Trophoblast cell (in vitro differentiated cells and primary cell): ENCODE measurements around the gene COPS9.

Source experiments
- DNase-seq, 2 donors: peaks; one replicate each; pipeline ENCODE4 v3.0.0-alpha.2; 2016
- H2AFZ ChIP-seq: 2 replicates; pipeline ENCODE4 v1.6.1; 2013; ENCODE audit warnings: low read length, moderate library complexity, mild to moderate bottlenecking; ENCODE audit not compliant: insufficient read depth, poor library complexity
- H2AK5ac ChIP-seq: 2 replicates; pipeline ENCODE4 v1.6.1; 2013; ENCODE audit warnings: mild to moderate bottlenecking, low read length
- H2BK120ac ChIP-seq: 2 replicates; pipeline ENCODE4 v1.6.1; 2013; ENCODE audit warnings: low read length, mild to moderate bottlenecking, moderate library complexity; ENCODE audit not compliant: insufficient read depth, poor library complexity
- H2BK12ac ChIP-seq: 2 replicates; pipeline ENCODE4 v1.6.1; 2013; ENCODE audit warnings: mild to moderate bottlenecking, low read length, moderate library complexity
- H2BK5ac ChIP-seq: 2 replicates; pipeline ENCODE4 v1.6.1; 2013; ENCODE audit warnings: low read length, low read depth, moderate library complexity, mild to moderate bottlenecking; ENCODE audit not compliant: poor library complexity
- H3K14ac ChIP-seq: 2 replicates; pipeline ENCODE4 v1.6.1; 2013; ENCODE audit warnings: mild to moderate bottlenecking, low read length
- H3K18ac ChIP-seq: 2 replicates; pipeline ENCODE4 v1.6.1; 2013; ENCODE audit warnings: mild to moderate bottlenecking, low read length
- H3K23ac ChIP-seq: 2 replicates; pipeline ENCODE4 v1.6.1; 2013; ENCODE audit warnings: low read length
- H3K27ac ChIP-seq: 2 replicates; pipeline ENCODE4 v1.5.1; 2013; ENCODE audit warnings: low read depth, mild to moderate bottlenecking, inconsistent platforms, low read length, moderate library complexity
- H3K27me3 ChIP-seq: 2 replicates; pipeline ENCODE4 v1.6.1; 2013; ENCODE audit warnings: inconsistent platforms, mild to moderate bottlenecking, low read length, moderate library complexity; ENCODE audit not compliant: insufficient read depth
- H3K36me3 ChIP-seq, 2 experiments: 1 replicate in 1 of 2; 2 replicates in 1 of 2; pipeline ENCODE4 v1.6.1; 2013; ENCODE audit warnings: low read length in 2 of 2, mild to moderate bottlenecking in 2 of 2, moderate library complexity in 1 of 2; ENCODE audit not compliant: insufficient read depth in 2 of 2, control insufficient read depth in 1 of 2
- H3K4ac ChIP-seq: 2 replicates; pipeline ENCODE4 v1.6.1; 2013; ENCODE audit warnings: low read depth, mild to moderate bottlenecking, low read length, moderate library complexity
- H3K4me1 ChIP-seq, 2 experiments: 1 replicate in 1 of 2; 2 replicates in 1 of 2; pipeline ENCODE4 v1.6.1; 2013; ENCODE audit warnings: low read length in 2 of 2, mild to moderate bottlenecking in 2 of 2, moderate library complexity in 1 of 2; ENCODE audit not compliant: insufficient read depth in 2 of 2, control insufficient read depth in 1 of 2
- H3K4me2 ChIP-seq: 2 replicates; pipeline ENCODE4 v1.6.1; 2013; ENCODE audit warnings: inconsistent platforms, mild to moderate bottlenecking, low read length, moderate library complexity
- H3K4me3 ChIP-seq: 2 replicates; pipeline ENCODE4 v1.5.1; 2013; ENCODE audit warnings: mild to moderate bottlenecking, low read depth, low read length, inconsistent platforms
- H3K79me1 ChIP-seq: one replicate; pipeline ENCODE4 v1.6.1; 2013; ENCODE audit warnings: low read length
- H3K79me2 ChIP-seq: 2 replicates; pipeline ENCODE4 v1.6.1; 2013; ENCODE audit warnings: low read length, mild to moderate bottlenecking; ENCODE audit not compliant: control insufficient read depth, insufficient read depth, poor library complexity
- H3K9ac ChIP-seq: 2 replicates; pipeline ENCODE4 v1.6.1; 2013; ENCODE audit warnings: mild to moderate bottlenecking, low read length
- H3K9me3 ChIP-seq: 2 replicates; pipeline ENCODE4 v1.6.1; 2013; ENCODE audit warnings: low read depth, mild to moderate bottlenecking, control low read depth, inconsistent platforms, low read length; ENCODE audit not compliant: insufficient read depth
- H4K12ac ChIP-seq: 2 replicates; pipeline ENCODE4 v1.6.1; 2013; ENCODE audit warnings: low read depth, mild to moderate bottlenecking, low read length, moderate library complexity
- H4K8ac ChIP-seq: 2 replicates; pipeline ENCODE4 v1.6.1; 2013; ENCODE audit warnings: low read depth, mild to moderate bottlenecking, low read length, moderate library complexity
- H4K91ac ChIP-seq: one replicate; pipeline ENCODE4 v1.6.1; 2013; ENCODE audit warnings: low read depth, mild to moderate bottlenecking, low read length, moderate library complexity
- WGBS: extraction: QIAGEN DNeasy Blood & Tissue Kit; methylation state at CpG from one replicate; pipeline ENCODE4 v1.1.7; 2013; ENCODE audit warnings: missing lambda C conversion rate; ENCODE audit not compliant: insufficient read length, insufficient coverage; ENCODE audit errors: extremely low coverage; 5-methylcytosine and 5-hydroxymethylcytosine counted together

Gene COPS9

DNA sequence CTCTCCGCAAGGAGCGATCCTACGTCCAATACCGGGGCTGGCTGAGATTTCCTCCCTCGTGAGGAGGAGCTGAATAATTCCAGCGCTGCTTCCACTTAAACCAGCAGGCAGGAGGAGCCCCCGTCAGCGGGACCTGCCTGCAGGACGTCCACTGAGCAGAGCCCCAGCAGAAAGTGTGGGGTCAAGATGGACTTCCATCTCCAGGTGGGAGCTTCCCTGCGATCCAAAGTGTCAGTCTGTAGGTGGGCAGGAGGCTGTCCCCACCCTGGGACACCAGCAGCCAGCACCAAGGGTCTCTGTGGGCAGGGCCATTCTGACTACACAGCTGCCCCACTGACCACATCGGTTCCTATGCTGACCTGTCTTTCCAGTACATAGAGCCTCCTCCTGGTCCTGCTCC is 4.8 kb upstream of the COPS9 start:
- no peaks in the 10 kb centered on the region for H3K27me3 ChIP-seq
- H3K14ac ChIP-seq, result no peak overlapping the region
- no peak overlapping the region for H2AK5ac ChIP-seq
- peaks cover 3% of the 10 kb centered on the region for H3K9me3 ChIP-seq
- no peak overlapping the region for H3K9ac ChIP-seq
- peaks cover 5% of the 10 kb centered on the region for H3K79me1 ChIP-seq
- no peak overlapping the region for H3K4ac ChIP-seq
- H4K8ac ChIP-seq, result no peak overlapping the region
- DNase-seq, result no peak
- no peak overlapping the region for H3K4me2 ChIP-seq
- H3K27ac ChIP-seq, result no peak overlapping the region
- H3K36me3 ChIP-seq, result no peaks in the 10 kb centered on the region
- no peak overlapping the region for H4K91ac ChIP-seq
- no peak overlapping the region for H3K18ac ChIP-seq
- no peak overlapping the region for H2BK12ac ChIP-seq
- H3K23ac ChIP-seq, result no peak overlapping the region
- no peak overlapping the region for H2BK5ac ChIP-seq
- no peak overlapping the region for H4K12ac ChIP-seq
- no peak overlapping the region for H2AFZ ChIP-seq
- peaks cover 1% of the 10 kb centered on the region for H3K79me2 ChIP-seq
- peaks cover 4% of the 10 kb centered on the region in 2 experiments for H3K4me1 ChIP-seq
- WGBS, result no CpG with 5 or more reads among the region's 11 CpGs
- H3K4me3 ChIP-seq, result no peak overlapping the region
- H2BK120ac ChIP-seq, result no peak overlapping the region

DNA sequence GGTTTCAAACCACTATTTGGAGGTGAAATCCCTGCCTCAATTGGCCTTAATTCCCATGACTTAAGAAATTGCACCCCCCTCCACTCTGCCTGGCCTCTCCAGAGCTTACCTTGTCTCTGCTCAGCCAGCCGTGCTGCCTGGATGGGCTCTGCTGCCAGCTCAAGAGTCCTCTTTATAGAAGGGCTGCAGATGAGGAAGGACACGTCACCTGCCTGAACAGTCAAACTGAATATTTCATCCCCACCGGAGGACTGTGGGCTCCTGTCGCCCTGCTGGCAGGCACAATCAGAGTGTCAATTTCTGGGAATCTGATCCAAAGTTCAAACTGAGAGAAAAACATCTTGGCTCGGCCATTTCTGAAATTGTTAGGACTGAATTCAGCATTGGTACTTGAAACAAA is 4.4 kb upstream of the COPS9 start, which contains the start of gene OTOS:
Gene OTOS (minus strand): TSS at position 148 of the 400 bp plus-strand sequence. CDS start 332 bp downstream, outside the sequence.
- no peak within 1 kb of the TSS for H2BK120ac ChIP-seq
- no peak within 1 kb of the TSS for H3K9ac ChIP-seq
- peaks cover 3% of the 10 kb centered on the region for H3K9me3 ChIP-seq
- no peak within 1 kb of the TSS for H4K91ac ChIP-seq
- H3K4me2 ChIP-seq, result no peak within 1 kb of the TSS
- H2BK12ac ChIP-seq, result no peak within 1 kb of the TSS
- H3K79me1 ChIP-seq, result peaks cover 7% of the 10 kb centered on the region
- no peak within 1 kb of the TSS for H3K14ac ChIP-seq
- H3K4me3 ChIP-seq, result no peak within 1 kb of the TSS
- no peak within 1 kb of the TSS for H2AFZ ChIP-seq
- H3K27me3 ChIP-seq, result no peaks in the 10 kb centered on the region
- no CpG with 5 or more reads among the region's 5 CpGs for WGBS
- no peaks in the 10 kb centered on the region for H3K36me3 ChIP-seq
- no peak within 1 kb of the TSS for H4K12ac ChIP-seq
- no peak within 1 kb of the TSS for H2AK5ac ChIP-seq
- H3K23ac ChIP-seq, result no peak within 1 kb of the TSS
- no peak within 1 kb of the TSS for H2BK5ac ChIP-seq
- DNase-seq, result no peak
- no peak within 1 kb of the TSS for H3K18ac ChIP-seq
- no peak within 1 kb of the TSS for H3K27ac ChIP-seq
- H3K4ac ChIP-seq, result no peak within 1 kb of the TSS
- H3K4me1 ChIP-seq, result peaks cover 4% of the 10 kb centered on the region in 2 experiments
- no peak within 1 kb of the TSS for H4K8ac ChIP-seq
- H3K79me2 ChIP-seq, result peaks cover 5% of the 10 kb centered on the region

DNA sequence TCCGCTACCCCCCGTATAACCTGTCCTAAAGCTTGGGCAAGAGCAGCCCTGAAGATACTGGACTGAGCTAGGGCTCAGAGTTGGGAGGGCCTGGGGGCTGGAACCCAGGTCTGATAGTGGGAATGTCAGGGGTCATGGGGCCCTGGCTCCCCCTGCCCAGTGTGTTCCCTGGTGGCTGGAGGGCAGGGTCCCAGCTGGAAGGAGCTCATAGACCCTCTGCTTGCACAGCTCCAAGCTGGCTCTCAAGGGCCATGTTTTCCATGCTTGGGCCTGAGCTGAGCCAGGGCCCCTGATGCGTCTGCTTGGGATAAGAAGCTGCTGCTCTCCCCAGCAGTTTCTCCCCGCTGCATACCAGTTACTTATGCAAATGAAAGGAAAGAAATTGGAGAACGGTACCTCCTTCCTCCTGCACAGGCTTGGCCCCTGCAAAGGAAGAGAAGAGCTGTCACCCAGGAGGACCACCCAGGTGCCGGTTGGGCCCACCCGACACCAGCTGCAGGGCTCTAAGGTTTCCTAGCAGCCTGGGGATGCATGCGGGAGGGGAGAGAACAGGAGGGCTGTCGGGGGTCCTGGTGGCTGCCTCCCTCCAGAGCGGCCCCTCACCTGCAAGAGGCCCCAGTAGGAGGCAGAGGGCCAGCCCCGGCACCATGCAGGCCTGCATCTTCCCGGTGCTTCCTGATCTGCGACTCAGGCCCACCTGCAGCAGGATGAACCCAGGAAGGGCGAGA is 3.7 kb upstream of the COPS9 start:
- no peak overlapping the region for H2AFZ ChIP-seq
- no peak overlapping the region for H2BK5ac ChIP-seq
- H3K4ac ChIP-seq, result no peak overlapping the region
- no CpG with 5 or more reads among the region's 14 CpGs for WGBS
- no peak overlapping the region for H3K18ac ChIP-seq
- no peak overlapping the region for H4K91ac ChIP-seq
- H3K14ac ChIP-seq, result no peak overlapping the region
- no peaks in the 10 kb centered on the region for H3K36me3 ChIP-seq
- peaks cover 10 to 11% of the 10 kb centered on the region in 2 experiments for H3K4me1 ChIP-seq
- peaks cover 10% of the 10 kb centered on the region for H3K79me2 ChIP-seq
- H3K27ac ChIP-seq, result no peak overlapping the region
- no peak overlapping the region for H3K4me2 ChIP-seq
- H2AK5ac ChIP-seq, result no peak overlapping the region
- no peak overlapping the region for H4K8ac ChIP-seq
- H3K4me3 ChIP-seq, result no peak overlapping the region
- DNase-seq, result no peak
- H3K79me1 ChIP-seq, result peaks cover 7% of the 10 kb centered on the region
- no peak overlapping the region for H2BK120ac ChIP-seq
- no peak overlapping the region for H2BK12ac ChIP-seq
- no peak overlapping the region for H3K9ac ChIP-seq
- H3K23ac ChIP-seq, result no peak overlapping the region
- H3K27me3 ChIP-seq, result no peaks in the 10 kb centered on the region
- no peak overlapping the region for H4K12ac ChIP-seq
- peaks cover 3% of the 10 kb centered on the region for H3K9me3 ChIP-seq

DNA sequence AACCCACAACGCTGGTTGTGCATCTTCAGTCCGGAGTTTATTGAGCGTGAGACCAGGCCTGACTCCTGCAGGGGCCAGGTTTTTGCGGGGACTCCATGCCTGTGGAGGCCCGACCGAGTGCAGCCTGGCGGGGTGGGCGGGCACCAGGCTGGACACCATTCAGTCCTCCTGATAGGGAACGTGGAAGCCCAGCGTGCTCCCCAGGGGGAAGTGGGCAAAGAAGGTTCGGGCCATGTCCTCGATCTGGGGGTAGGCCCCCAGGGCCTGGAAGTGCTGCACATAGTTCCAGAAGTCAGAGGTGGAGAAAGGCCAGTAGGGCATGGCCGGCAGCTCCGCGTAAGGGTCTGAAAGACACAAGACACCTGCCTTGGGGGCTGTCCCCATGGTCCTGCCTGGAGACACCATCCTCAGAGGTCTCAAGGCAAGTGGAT is 2.9 kb upstream of the COPS9 start:
- no peak overlapping the region for H3K18ac ChIP-seq
- no peak overlapping the region for H3K4me3 ChIP-seq
- H2BK120ac ChIP-seq, result no peak overlapping the region
- H3K36me3 ChIP-seq, result no peaks in the 10 kb centered on the region
- no peak overlapping the region for H2AFZ ChIP-seq
- no peak overlapping the region for H4K91ac ChIP-seq
- peaks cover 3% of the 10 kb centered on the region for H3K9me3 ChIP-seq
- H2AK5ac ChIP-seq, result no peak overlapping the region
- H3K27me3 ChIP-seq, result no peaks in the 10 kb centered on the region
- no peak overlapping the region for H3K9ac ChIP-seq
- H2BK5ac ChIP-seq, result no peak overlapping the region
- H3K4me1 ChIP-seq, result peaks cover 12 to 14% of the 10 kb centered on the region in 2 experiments
- H3K4ac ChIP-seq, result no peak overlapping the region
- H4K12ac ChIP-seq, result no peak overlapping the region
- no peak overlapping the region for H2BK12ac ChIP-seq
- no peak overlapping the region for H3K4me2 ChIP-seq
- H3K27ac ChIP-seq, result no peak overlapping the region
- no peak overlapping the region for H4K8ac ChIP-seq
- H3K79me2 ChIP-seq, result peaks cover 10% of the 10 kb centered on the region
- H3K23ac ChIP-seq, result no peak overlapping the region
- H3K79me1 ChIP-seq, result peaks cover 7% of the 10 kb centered on the region
- DNase-seq, result no peak
- H3K14ac ChIP-seq, result no peak overlapping the region
- no CpG with 5 or more reads among the region's 15 CpGs for WGBS
